K562 (cell line): ENCODE data around the gene NCOA1. TPM values are rescaled to one million over a fixed set of nuclear protein-coding genes. Genes with fewer than 3 reads are reported as not detected.

ENCODE experiments used
- BRD9 ChIP-seq: fragments of 450-650 bp; IDR thresholded peaks from 2 replicates; pipeline ENCODE4 v1.6.1; 2018; ENCODE audit warnings: low read depth; ENCODE audit not compliant: partially characterized antibody
- CHCHD3 ChIP-seq: fragments of 250-450 bp; sonication (Bioruptor Pico); IDR thresholded peaks from 2 replicates; pipeline ENCODE4 v2.1.2; 2022; ENCODE audit warnings: mild to moderate bottlenecking
- EP400 ChIP-seq: fragments of 450-650 bp; IDR thresholded peaks from 2 replicates; pipeline ENCODE4 v1.6.1; 2017; ENCODE audit warnings: antibody characterized with exemption, mild to moderate bottlenecking, moderate library complexity
- HIVEP1 ChIP-seq: fragments of 250-450 bp; sonication (Bioruptor Pico); IDR thresholded peaks from 2 replicates; pipeline ENCODE4 v1.4.0; 2020; ENCODE audit warnings: mild to moderate bottlenecking
- HOXB6 ChIP-seq: fragments of 250-450 bp; sonication (Bioruptor Pico); IDR thresholded peaks from 2 replicates; pipeline ENCODE4 v1.5.1; 2022; ENCODE audit warnings: mild to moderate bottlenecking, borderline replicate concordance
- MCM3 ChIP-seq: fragments of 450-650 bp; IDR thresholded peaks from 2 replicates; pipeline ENCODE4 v1.6.1; 2016
- NCOA2 ChIP-seq, 2 experiments: fragments of 450-650 bp; IDR thresholded peaks; 2 replicates each; pipeline ENCODE4 v1.6.1; 2018; ENCODE audit warnings: mild to moderate bottlenecking in 2 of 2, moderate library complexity in 1 of 2; ENCODE audit not compliant: partially characterized antibody in 2 of 2
- NFRKB ChIP-seq: fragments of 450-650 bp; IDR thresholded peaks from 2 replicates; pipeline ENCODE4 v1.6.1; 2016; ENCODE audit warnings: low read depth
- NKRF ChIP-seq: fragments of 450-650 bp; IDR thresholded peaks from 2 replicates; pipeline ENCODE4 v1.6.1; 2016; ENCODE audit warnings: borderline replicate concordance
- NR1H2 ChIP-seq: sonication (generic); formaldehyde crosslinking; IDR thresholded peaks from 2 replicates; pipeline ENCODE4 v1.4.0; 2020; ENCODE audit warnings: mild to moderate bottlenecking, missing genetic modification reagents
- RAD51 ChIP-seq: fragments of 450-650 bp; IDR thresholded peaks from 2 replicates; pipeline ENCODE4 v1.7.1; 2016; ENCODE audit warnings: low read depth, mild to moderate bottlenecking, borderline replicate concordance
- RFX1 ChIP-seq: fragments of 450-650 bp; IDR thresholded peaks from 2 replicates; pipeline ENCODE4 v1.6.1; 2016; ENCODE audit warnings: mild to moderate bottlenecking, moderate library complexity
- TAF1 ChIP-seq: IDR thresholded peaks from 2 replicates; pipeline ENCODE4 v1.6.1; 2011; ENCODE audit warnings: mild to moderate bottlenecking, low read length, moderate library complexity; ENCODE audit not compliant: insufficient read depth, control insufficient read depth, severe bottlenecking; ENCODE audit errors: extremely low read depth
- TAF15 ChIP-seq: fragments of 200-400 bp; formaldehyde crosslinking; IDR thresholded peaks from 2 replicates; pipeline ENCODE4 v1.6.1; 2017; ENCODE audit warnings: mild to moderate bottlenecking, low read depth, low read length, moderate library complexity
- TCFL5 ChIP-seq: fragments of 250-450 bp; sonication (Bioruptor Pico); conservative IDR thresholded peaks from 2 replicates; pipeline ENCODE4 v1.6.1; 2021; ENCODE audit warnings: mild to moderate bottlenecking, moderate library complexity, matching md5 sums
- ZNF232 ChIP-seq: sonication (generic); formaldehyde crosslinking; IDR thresholded peaks from 2 replicates; pipeline ENCODE4 v1.8.0; 2022; ENCODE audit warnings: mild to moderate bottlenecking, missing genetic modification reagents
- ZNF398 ChIP-seq: fragments of 250-450 bp; sonication (Bioruptor Pico); IDR thresholded peaks from 2 replicates; pipeline ENCODE4 v1.8.0; 2021; ENCODE audit warnings: moderate library complexity, mild to moderate bottlenecking, inconsistent platforms
- ZSCAN29 ChIP-seq: fragments of 450-650 bp; IDR thresholded peaks from 2 replicates; pipeline ENCODE4 v1.6.1; 2017
- polyA plus RNA-seq, 8 experiments: library from polyadenylated mRNA; depleted of rRNA in 4 of 8; stranded (reverse) in 5 of 8; unstranded in 3 of 8; fragments of >200 nt; fragmentation: Nextera tagmentation in 2 of 8; fragmentation: Illumina TruSeq in 1 of 8; extraction: Ambion mirVana in 2 of 8; extraction: Trizol in 1 of 8; gene quantifications; 2 replicates each; pipeline versions ENCODE4 v1.2.1 to v1.2.3, GENCODE V29; 2011 to 2014; ENCODE audit warnings: inconsistent platforms in 1 of 8, missing spikeins in 1 of 8
- total RNA-seq, 7 experiments: library from RNA; depleted of rRNA in 6 of 7; stranded (reverse); fragments of >200 nt in 6 of 7; fragmentation: Illumina TruSeq in 2 of 7; extraction: Trizol in 2 of 7; gene quantifications; 2 replicates each; pipeline versions ENCODE4 v1.2.1 to v1.2.3, GENCODE V29; 2011 to 2021; ENCODE audit warnings: low replicate concordance in 1 of 7
- TF ChIP-seq, protein P1 (sequence below): fragments of 200-800 bp; sonication (Bioruptor generic); IDR thresholded peaks from 2 replicates; pipeline ENCODE4 v1.6.1; 2017; ENCODE audit warnings: missing genetic modification characterization, missing compliant biosample characterization
- TF ChIP-seq, protein P2 (sequence below): sonication (generic); formaldehyde crosslinking; IDR thresholded peaks from 2 replicates; pipeline ENCODE4 v1.8.1; 2023; ENCODE audit warnings: mild to moderate bottlenecking, missing genetic modification reagents, moderate library complexity
- TF ChIP-seq, protein P3 (sequence below): fragments of 450-650 bp; IDR thresholded peaks from 2 replicates; pipeline ENCODE4 v1.6.1; 2016; ENCODE audit warnings: missing biosample characterization, missing genetic modification characterization

NCOA1 gene
- total and polyA plus RNA-seq, 9 of the 15 experiments (the other 6 are each of a cell fraction or from before 2014, with no cell fraction given): 4.9 to 25.7 (median 17.0) TPM

DNA sequence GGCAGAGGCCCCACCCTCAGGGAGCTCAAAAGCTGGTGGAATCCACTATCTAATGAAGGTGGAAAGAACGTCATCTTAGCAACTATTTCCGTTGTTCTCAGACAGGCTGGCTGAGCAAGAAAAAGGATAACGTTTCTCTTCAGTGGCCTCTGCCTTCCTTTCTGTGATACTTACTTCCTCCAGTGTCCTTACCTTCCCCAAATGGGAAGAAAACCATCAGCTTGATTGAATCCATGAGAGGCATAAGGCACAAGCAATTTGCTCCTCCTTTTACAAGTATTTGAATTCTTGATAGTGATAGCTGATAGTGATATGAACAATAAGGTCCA is 8.1 kb upstream of the NCOA1 start (continued):
- no peak for TF ChIP-seq ZNF398 (CRISPR knock-in tag)
- no peak for TF ChIP-seq NKRF
- TF ChIP-seq ZSCAN29: no peak
- no peak for TF ChIP-seq TCFL5 (CRISPR knock-in tag)
- TF ChIP-seq BRD9: no peak
- no peak for TF ChIP-seq NCOA2 (IDR thresholded peaks at IDR 0.05; ENCODE audit: partially characterized antibody in 2 of 2)
- TF ChIP-seq, protein P1, sequence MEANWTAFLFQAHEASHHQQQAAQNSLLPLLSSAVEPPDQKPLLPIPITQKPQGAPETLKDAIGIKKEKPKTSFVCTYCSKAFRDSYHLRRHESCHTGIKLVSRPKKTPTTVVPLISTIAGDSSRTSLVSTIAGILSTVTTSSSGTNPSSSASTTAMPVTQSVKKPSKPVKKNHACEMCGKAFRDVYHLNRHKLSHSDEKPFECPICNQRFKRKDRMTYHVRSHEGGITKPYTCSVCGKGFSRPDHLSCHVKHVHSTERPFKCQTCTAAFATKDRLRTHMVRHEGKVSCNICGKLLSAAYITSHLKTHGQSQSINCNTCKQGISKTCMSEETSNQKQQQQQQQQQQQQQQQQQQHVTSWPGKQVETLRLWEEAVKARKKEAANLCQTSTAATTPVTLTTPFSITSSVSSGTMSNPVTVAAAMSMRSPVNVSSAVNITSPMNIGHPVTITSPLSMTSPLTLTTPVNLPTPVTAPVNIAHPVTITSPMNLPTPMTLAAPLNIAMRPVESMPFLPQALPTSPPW (CRISPR knock-in tag): no peak
- peak; percentile 52; the same call in 1 of the 2 replicates for TF ChIP-seq EP400
- TF ChIP-seq, protein P2, sequence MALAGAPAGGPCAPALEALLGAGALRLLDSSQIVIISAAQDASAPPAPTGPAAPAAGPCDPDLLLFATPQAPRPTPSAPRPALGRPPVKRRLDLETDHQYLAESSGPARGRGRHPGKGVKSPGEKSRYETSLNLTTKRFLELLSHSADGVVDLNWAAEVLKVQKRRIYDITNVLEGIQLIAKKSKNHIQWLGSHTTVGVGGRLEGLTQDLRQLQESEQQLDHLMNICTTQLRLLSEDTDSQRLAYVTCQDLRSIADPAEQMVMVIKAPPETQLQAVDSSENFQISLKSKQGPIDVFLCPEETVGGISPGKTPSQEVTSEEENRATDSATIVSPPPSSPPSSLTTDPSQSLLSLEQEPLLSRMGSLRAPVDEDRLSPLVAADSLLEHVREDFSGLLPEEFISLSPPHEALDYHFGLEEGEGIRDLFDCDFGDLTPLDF (CRISPR knock-in tag): no peak
- no peak for TF ChIP-seq HOXB6 (CRISPR knock-in tag)
- TF ChIP-seq RFX1: no peak
- TF ChIP-seq MCM3: no peak
- TF ChIP-seq, protein P3, sequence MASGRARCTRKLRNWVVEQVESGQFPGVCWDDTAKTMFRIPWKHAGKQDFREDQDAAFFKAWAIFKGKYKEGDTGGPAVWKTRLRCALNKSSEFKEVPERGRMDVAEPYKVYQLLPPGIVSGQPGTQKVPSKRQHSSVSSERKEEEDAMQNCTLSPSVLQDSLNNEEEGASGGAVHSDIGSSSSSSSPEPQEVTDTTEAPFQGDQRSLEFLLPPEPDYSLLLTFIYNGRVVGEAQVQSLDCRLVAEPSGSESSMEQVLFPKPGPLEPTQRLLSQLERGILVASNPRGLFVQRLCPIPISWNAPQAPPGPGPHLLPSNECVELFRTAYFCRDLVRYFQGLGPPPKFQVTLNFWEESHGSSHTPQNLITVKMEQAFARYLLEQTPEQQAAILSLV: no peak
- TF ChIP-seq HIVEP1 (CRISPR knock-in tag): no peak
- no peak for TF ChIP-seq NR1H2 (CRISPR knock-in tag)
- peak; percentile 59; the same call in 1 of the 2 replicates for TF ChIP-seq NFRKB
- TF ChIP-seq RAD51: no peak
- no peak for TF ChIP-seq CHCHD3 (CRISPR knock-in tag)
- no peak for TF ChIP-seq ZNF232
- TF ChIP-seq TAF1: no peak
- no peak for TF ChIP-seq TAF15
